Esophagus muscularis mucosa (tissue), 4 donors: Measurements from ENCODE around the gene DEDD.

Experiments
- CTCF ChIP-seq, 3 experiments: fragments of 200-600 bp in 2 of 3; fragments of 450-650 bp in 1 of 3; sonication (generic) in 2 of 3; IDR thresholded peaks; one replicate each; pipeline ENCODE4 v1.5.1; 2017 to 2019; ENCODE audit warnings: antibody characterized with exemption in 3 of 3, mild to moderate bottlenecking in 2 of 3, moderate library complexity in 1 of 3
- EP300 ChIP-seq: sonication (generic); formaldehyde crosslinking; IDR thresholded peaks from one replicate; pipeline ENCODE4 v1.6.1; 2017; ENCODE audit warnings: antibody characterized with exemption
- POLR2A ChIP-seq: fragments of 450-650 bp; IDR thresholded peaks from one replicate; pipeline ENCODE4 v1.6.1; 2017; ENCODE audit warnings: antibody characterized with exemption, moderate library complexity, mild to moderate bottlenecking, low read depth
- POLR2AphosphoS5 ChIP-seq, 2 donors: sonication (generic); formaldehyde crosslinking; IDR thresholded peaks; one replicate each; pipeline ENCODE4 v1.6.1; 2017; ENCODE audit warnings: antibody characterized with exemption in 2 of 2

- TF ChIP-seq POLR2A (no peak), CTCF (IDR thresholded peaks at IDR 0.05) (no peak), POLR2AphosphoS5 (IDR thresholded peaks at IDR 0.05) (no peak), EP300 (no peak)
Measured at GRCh38 chr1:161145832-161146231, 13.4 kb upstream of the DEDD start.
